ENCODE results near the gene CCDC97. TPM values are rescaled to one million over a fixed set of nuclear protein-coding genes. Genes with fewer than 3 reads are reported as not detected.
A peak's percentile ranks its signal among the peaks of the same experiment; 100 is the strongest.

CCDC97 gene
- total and polyA plus RNA-seq, 2 of the 8 experiments (the other 6 are each of a cell fraction or from before 2014, with no cell fraction given) = 19.8 to 27.1 TPM

DNA sequence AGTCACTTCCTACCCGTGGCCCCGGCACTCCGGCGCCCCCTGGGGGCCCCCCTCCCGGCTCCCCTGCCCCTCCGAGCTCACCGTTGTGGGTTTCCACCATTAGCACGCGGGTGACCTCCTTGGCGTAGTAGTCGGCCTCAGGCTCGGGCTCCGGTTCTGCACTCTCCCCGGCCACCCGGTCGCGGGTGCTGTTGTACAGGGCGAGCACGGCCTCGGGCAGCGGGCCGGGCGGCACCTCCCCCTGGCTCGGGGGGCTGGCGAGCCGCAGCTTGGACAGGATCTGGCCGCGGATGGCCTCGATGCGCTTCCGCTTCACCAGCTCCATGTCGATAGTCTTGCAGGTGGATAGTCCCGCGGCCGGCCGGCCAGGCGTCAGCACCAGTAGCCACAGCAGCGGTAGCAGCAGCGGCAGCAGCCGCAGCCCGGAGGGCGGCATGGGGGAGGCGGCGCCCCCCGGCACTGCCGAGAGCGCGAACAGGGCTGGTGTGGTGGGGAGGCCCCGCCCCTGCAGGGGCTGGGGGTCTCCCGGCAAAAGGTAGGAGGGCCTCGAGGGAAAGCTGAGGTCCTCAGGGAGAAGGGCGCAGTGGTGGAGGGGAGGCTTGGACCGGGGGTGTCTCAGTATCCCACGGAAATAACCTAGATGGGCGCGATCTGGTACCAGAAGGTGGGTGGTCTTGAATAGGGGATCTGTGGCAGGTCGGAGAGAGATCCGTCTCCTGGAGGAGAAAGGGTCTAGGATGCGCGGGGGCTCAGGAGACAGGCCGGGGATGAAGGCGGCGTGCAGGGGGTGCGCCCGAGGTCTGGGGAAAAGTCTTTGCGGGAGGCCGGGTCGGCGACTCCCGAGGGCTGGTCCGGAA, 42.9 kb downstream of the CCDC97 start:
- Histone ChIP-seq H3K14ac (ENCODE audit: insufficient read length) (no peak overlapping the region), H4K8ac (ENCODE audit: extremely low read depth, insufficient read depth, low read length) (peak overlapping the region; percentile 81), H4K5ac (ENCODE audit: insufficient read length, low read depth, low read length) (peak overlapping the region; percentile 15), H3K18ac (ENCODE audit: extremely low read depth, low read length) (peak overlapping the region; percentile 71), H3K23me2 (ENCODE audit: low read depth, low read length) (peaks cover 27% of the 10 kb centered on the region), H3K4me3 (ENCODE audit: extremely low read depth in 1 of 4, insufficient read depth in 2 of 4, low read depth in 3 of 4, low read length in 4 of 4) (peak overlapping the region; percentile 52 to 75 (median 70)), H2BK5ac (ENCODE audit: low read depth, low read length) (peak overlapping the region; percentile 85; the same call in 1 of the 2 replicates), H2BK120ac (replicated peaks; ENCODE audit: low read depth, low read length) (peak overlapping the region; percentile 35), H2BK15ac (ENCODE audit: low read length) (peak overlapping the region; percentile 81; the same call in 1 of the 2 replicates), H3K79me1 (ENCODE audit: low read depth, low read length) (no peaks in the 10 kb centered on the region; the same call in 1 of the 2 replicates), H2AFZ (ENCODE audit: low read length) (peak overlapping the region; percentile 47; the same call in 1 of the 2 replicates), H3K27ac (ENCODE audit: low read depth, low read length) (no peak overlapping the region), H4K20me1 (replicated peaks in 1 of 2; ENCODE audit: control insufficient read depth in 1 of 2, insufficient read depth in 2 of 2, low read length in 2 of 2) (peaks cover 0 to 6% of the 10 kb centered on the region in 2 experiments), H3K27me3 (replicated peaks in 1 of 4; ENCODE audit: control insufficient read depth in 3 of 4, extremely low read depth in 1 of 4, insufficient read depth in 3 of 4, low read length in 3 of 4) (peaks cover 10 to 36% (median 28%) of the 10 kb centered on the region in 4 experiments), H3K23ac (ENCODE audit: insufficient read length) (no peak overlapping the region), H2BK12ac (ENCODE audit: low read depth, low read length) (peak overlapping the region; percentile 17; the same call in 1 of the 2 replicates), H2BK20ac (ENCODE audit: low read length) (no peak overlapping the region), H3K36me3 (ENCODE audit: control insufficient read depth in 2 of 4, insufficient read depth in 4 of 4, low read length in 3 of 4) (no peaks in the 10 kb centered on the region), H3K4ac (replicated peaks; ENCODE audit: insufficient read length, low read depth, low read length) (peak overlapping the region; percentile 47), H3K9ac (replicated peaks in 1 of 4; ENCODE audit: extremely low read depth in 1 of 4, low read depth in 3 of 4, low read length in 3 of 4) (peak overlapping the region in 1 of 4 experiments; percentile 25; a peak in 1 of 7 replicates), H3K4me2 (ENCODE audit: insufficient read depth in 1 of 2, low read depth in 2 of 2, low read length in 2 of 2) (peak overlapping the region; percentile 88 to 92), H3K4me1 (replicated peaks in 1 of 4; ENCODE audit: control insufficient read depth in 3 of 4, insufficient read depth in 4 of 4, low read length in 3 of 4) (peaks cover 0 to 14% (median 4%) of the 10 kb centered on the region in 4 experiments; a peak in 5 of 7 replicates), H3K56ac (replicated peaks; ENCODE audit: insufficient read length, low read depth, low read length) (no peak overlapping the region), H3K9me3 (ENCODE audit: insufficient read depth in 2 of 2, low read depth in 1 of 2, low read length in 1 of 2) (no peaks in the 10 kb centered on the region), H2AK5ac (ENCODE audit: low read depth, low read length) (no peak overlapping the region), H3K79me2 (ENCODE audit: control insufficient read depth in 1 of 2, insufficient read depth in 2 of 2, low read length in 2 of 2) (no peaks in the 10 kb centered on the region), H4K91ac (replicated peaks; ENCODE audit: insufficient read length, low read length) (peak overlapping the region; percentile 64)
- FAIRE-seq (no peak), DNase-seq (ENCODE audit: low read depth in 1 of 2, low spot score in 2 of 2) (peak in 1 of 2 experiments; percentile 88)
- POLR2A ChIA-PET (ENCODE audit: partially characterized antibody) = interaction anchor here (0.6 to 5.4 kb wide), 15 partner anchors 11 to 586 kb away, joined by 3 to 29 read pairs (median 4); partner anchors contain the start of genes B3GNT8, B9D2 and CCDC97
- CTCF ChIA-PET (ENCODE audit: partially characterized antibody) = interaction anchor here (0.6 to 8.0 kb wide), 20 partner anchors 9 to 327 kb away, joined by 3 to 37 read pairs (median 4); partner anchors contain the start of genes B9D2 and DMAC2
- WGBS, 2 experiments (ENCODE audit: extremely low coverage in 1 of 2, insufficient coverage in 1 of 2, insufficient read length in 1 of 2, insufficient replicate concordance in 2 of 2, low coverage in 1 of 2, low lambda C conversion rate in 2 of 2, missing lambda C conversion rate in 1 of 2) = 2% methylated on average over 71 of the region's 71 CpGs; no CpG with 5 or more reads in 1 of the 2 experiments
- TF ChIP-seq, protein P1, sequence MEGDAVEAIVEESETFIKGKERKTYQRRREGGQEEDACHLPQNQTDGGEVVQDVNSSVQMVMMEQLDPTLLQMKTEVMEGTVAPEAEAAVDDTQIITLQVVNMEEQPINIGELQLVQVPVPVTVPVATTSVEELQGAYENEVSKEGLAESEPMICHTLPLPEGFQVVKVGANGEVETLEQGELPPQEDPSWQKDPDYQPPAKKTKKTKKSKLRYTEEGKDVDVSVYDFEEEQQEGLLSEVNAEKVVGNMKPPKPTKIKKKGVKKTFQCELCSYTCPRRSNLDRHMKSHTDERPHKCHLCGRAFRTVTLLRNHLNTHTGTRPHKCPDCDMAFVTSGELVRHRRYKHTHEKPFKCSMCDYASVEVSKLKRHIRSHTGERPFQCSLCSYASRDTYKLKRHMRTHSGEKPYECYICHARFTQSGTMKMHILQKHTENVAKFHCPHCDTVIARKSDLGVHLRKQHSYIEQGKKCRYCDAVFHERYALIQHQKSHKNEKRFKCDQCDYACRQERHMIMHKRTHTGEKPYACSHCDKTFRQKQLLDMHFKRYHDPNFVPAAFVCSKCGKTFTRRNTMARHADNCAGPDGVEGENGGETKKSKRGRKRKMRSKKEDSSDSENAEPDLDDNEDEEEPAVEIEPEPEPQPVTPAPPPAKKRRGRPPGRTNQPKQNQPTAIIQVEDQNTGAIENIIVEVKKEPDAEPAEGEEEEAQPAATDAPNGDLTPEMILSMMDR (IDR thresholded peaks at IDR 0.05; ENCODE audit: control extremely low read depth in 1 of 3, insufficient read depth in 1 of 3, low read depth in 1 of 3, low read length in 3 of 3) = peak; percentile 29 to 52 (median 31)
- TF ChIP-seq TAF7 (optimal IDR thresholded peaks at IDR 0.05; ENCODE audit: borderline replicate concordance, low read depth, low read length) (no peak), HDAC2 (IDR thresholded peaks at IDR 0.05; ENCODE audit: borderline replicate concordance in 1 of 2, low read depth in 2 of 2, low read length in 2 of 2) (peak in 1 of 2 experiments; percentile 56; a peak in 1 of 4 replicates), KDM4A (IDR thresholded peaks at IDR 0.05; ENCODE audit: low read depth, low read length, severe bottlenecking) (peak; percentile 61), POLR2A (IDR thresholded peaks at IDR 0.05; ENCODE audit: control extremely low read depth in 1 of 2, low read depth in 2 of 2, low read length in 2 of 2) (no peak)
- TF ChIP-seq, protein P2, sequence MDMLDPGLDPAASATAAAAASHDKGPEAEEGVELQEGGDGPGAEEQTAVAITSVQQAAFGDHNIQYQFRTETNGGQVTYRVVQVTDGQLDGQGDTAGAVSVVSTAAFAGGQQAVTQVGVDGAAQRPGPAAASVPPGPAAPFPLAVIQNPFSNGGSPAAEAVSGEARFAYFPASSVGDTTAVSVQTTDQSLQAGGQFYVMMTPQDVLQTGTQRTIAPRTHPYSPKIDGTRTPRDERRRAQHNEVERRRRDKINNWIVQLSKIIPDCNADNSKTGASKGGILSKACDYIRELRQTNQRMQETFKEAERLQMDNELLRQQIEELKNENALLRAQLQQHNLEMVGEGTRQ (IDR thresholded peaks at IDR 0.05; ENCODE audit: low read length) = no peak

All from H1 (cell line).